Progenitor cell of endocrine pancreas (in vitro differentiated cells): ENCODE measurements around the gene KCNK7. TPM values are rescaled to one million over a fixed set of nuclear protein-coding genes. Genes with fewer than 3 reads are reported as not detected.

Source experiments
- DNase-seq: peaks from one replicate; pipeline ENCODE4 v3.0.0; 2021; ENCODE audit warnings: low spot score; ENCODE audit not compliant: unreplicated experiment
- H3K27ac Mint-ChIP-seq: 2 replicates; pipeline ENCODE4 v1.8.0; 2021; ENCODE audit warnings: mild to moderate bottlenecking, moderate library complexity, mixed read lengths
- H3K27me3 Mint-ChIP-seq: 2 replicates; pipeline ENCODE4 v1.8.0; 2021; ENCODE audit warnings: mixed read lengths
- H3K36me3 Mint-ChIP-seq: 2 replicates; pipeline ENCODE4 v1.8.0; 2022; ENCODE audit warnings: mixed read lengths; ENCODE audit not compliant: insufficient read depth
- H3K4me1 Mint-ChIP-seq: 2 replicates; pipeline ENCODE4 v1.8.0; 2021; ENCODE audit warnings: low read depth, mixed read lengths
- H3K4me3 Mint-ChIP-seq: 2 replicates; pipeline ENCODE4 v1.8.0; 2021; ENCODE audit warnings: low read depth, mild to moderate bottlenecking, moderate library complexity, mixed read lengths
- H3K9me3 Mint-ChIP-seq: 2 replicates; pipeline ENCODE4 v1.8.0; 2021; ENCODE audit warnings: low read depth, mixed read lengths
- CTCF ChIP-seq: fragments of 200-600 bp; sonication (generic); IDR thresholded peaks from one replicate; pipeline ENCODE4 v1.5.0; 2021; ENCODE audit warnings: antibody characterized with exemption, mild to moderate bottlenecking; ENCODE audit not compliant: unreplicated experiment
- total RNA-seq: library from RNA; stranded (reverse); gene quantifications from 2 replicates; pipeline ENCODE4 v1.2.1, GENCODE V29; 2021

Gene KCNK7
- total RNA-seq, 1 donor from 2014 or later: 1.7 TPM

- Mint-ChIP-seq H3K36me3 (peaks cover 2% of the 10 kb centered on the region), H3K4me3 (no peak overlapping the region), H3K9me3 (no peaks in the 10 kb centered on the region), H3K27me3 (peaks cover 63% of the 10 kb centered on the region), H3K4me1 (no peaks in the 10 kb centered on the region), H3K27ac (no peak overlapping the region)
- peak; percentile 56 for TF ChIP-seq CTCF
- DNase-seq: no peak
Measured at GRCh38 chr11:65588199-65589054, 7.2 kb downstream of the KCNK7 start.

- DNase-seq: no peak
- Mint-ChIP-seq H3K9me3 (no peaks in the 10 kb centered on the region), H3K27ac (no peak overlapping the region), H3K27me3 (peaks cover 67% of the 10 kb centered on the region), H3K36me3 (peaks cover 2% of the 10 kb centered on the region), H3K4me1 (no peaks in the 10 kb centered on the region), H3K4me3 (no peak overlapping the region)
- TF ChIP-seq CTCF: no peak
Measured at GRCh38 chr11:65586676-65587075, 8.9 kb downstream of the KCNK7 start.

- no peak for DNase-seq
- H3K4me3 Mint-ChIP-seq: no peak overlapping the region
- H3K27me3 Mint-ChIP-seq: peaks cover 64% of the 10 kb centered on the region
- no peak overlapping the region for H3K27ac Mint-ChIP-seq
- H3K9me3 Mint-ChIP-seq: no peaks in the 10 kb centered on the region
- H3K4me1 Mint-ChIP-seq: no peaks in the 10 kb centered on the region
- no peak for TF ChIP-seq CTCF
- H3K36me3 Mint-ChIP-seq: peaks cover 2% of the 10 kb centered on the region
Measured at GRCh38 chr11:65586247-65586630, 9.4 kb downstream of the KCNK7 start.

- no peak for TF ChIP-seq CTCF
- no peak for DNase-seq
- H3K27me3 Mint-ChIP-seq: peaks cover 60% of the 10 kb centered on the region
- H3K4me3 Mint-ChIP-seq: no peak overlapping the region
- no peak overlapping the region for H3K27ac Mint-ChIP-seq
- H3K36me3 Mint-ChIP-seq: peaks cover 2% of the 10 kb centered on the region
- no peaks in the 10 kb centered on the region for H3K9me3 Mint-ChIP-seq
- H3K4me1 Mint-ChIP-seq: no peaks in the 10 kb centered on the region
Measured at GRCh38 chr11:65585396-65586246, 10.0 kb downstream of the KCNK7 start.

- Mint-ChIP-seq H3K27ac (no peak overlapping the region), H3K27me3 (peaks cover 53% of the 10 kb centered on the region), H3K4me3 (no peak overlapping the region), H3K4me1 (no peaks in the 10 kb centered on the region), H3K36me3 (no peaks in the 10 kb centered on the region), H3K9me3 (no peaks in the 10 kb centered on the region)
- TF ChIP-seq CTCF: no peak
- no peak for DNase-seq
Measured at GRCh38 chr11:65584723-65585171, 10.9 kb downstream of the KCNK7 start.
